Endothelial cell of umbilical vein (primary cell): ENCODE data around the gene CEACAM7. TPM values are rescaled to one million over a fixed set of nuclear protein-coding genes. Genes with fewer than 3 reads are reported as not detected.

Experiments
- BruUV-seq: library from RNA; stranded (reverse); fragments of 400-500 nt; replicated peaks from 2 replicates; lab custom pipeline; 2021; lab: Mats Ljungman, UMichigan
- CTCF ChIA-PET: fragments of 300-600, 350-600 bp; sonication (Branson Sonifier 250); formaldehyde crosslinking; loops from one replicate; lab custom pipeline; 2021; ENCODE audit warnings: antibody characterized with exemption, inconsistent platforms; lab: Charles Lee
- POLR2A ChIA-PET: fragments of 300-600, 350-600 bp; sonication (Branson Sonifier 250); formaldehyde crosslinking; loops from one replicate; lab custom pipeline; 2021; ENCODE audit warnings: antibody characterized with exemption, inconsistent platforms; lab: Charles Lee
- DNase-seq: peaks from one replicate; pipeline ENCODE4 v3.0.0-alpha.2; 2011; ENCODE audit warnings: low read depth, low spot score
- FAIRE-seq: peaks from 2 replicates; lab custom pipeline; 2011; peaks lifted over from hg19 to GRCh38; lab: Jason Lieb, UNC
- H2AFZ ChIP-seq: 2 replicates; pipeline ENCODE4 v1.6.0; 2012; ENCODE audit warnings: low read depth, low read length, control low read depth, inconsistent platforms
- H3K27ac ChIP-seq: 2 replicates; pipeline ENCODE4 v1.5.1; 2011; ENCODE audit warnings: low read depth, mild to moderate bottlenecking, control low read depth, low read length, moderate library complexity; ENCODE audit not compliant: insufficient read depth
- H3K27me3 ChIP-seq, 2 experiments: 2 replicates each; pipeline versions ENCODE4 v1.6.0 to v1.6.1; 2011; ENCODE audit warnings: low read length in 2 of 2, mixed read lengths in 1 of 2; ENCODE audit not compliant: control insufficient read depth in 2 of 2, insufficient read depth in 2 of 2
- H3K36me3 ChIP-seq, 2 experiments: 2 replicates in 1 of 2; 3 replicates in 1 of 2; pipeline ENCODE4 v1.5.1; 2011; ENCODE audit warnings: low read length in 2 of 2, mild to moderate bottlenecking in 1 of 2, moderate library complexity in 1 of 2; ENCODE audit not compliant: control insufficient read depth in 2 of 2, insufficient read depth in 2 of 2; ENCODE audit errors: extremely low read depth in 1 of 2
- H3K4me1 ChIP-seq: 3 replicates; pipeline ENCODE4 v1.5.1; 2011; ENCODE audit warnings: mild to moderate bottlenecking, low read length; ENCODE audit not compliant: control insufficient read depth, insufficient read depth; ENCODE audit errors: extremely low read depth
- H3K4me2 ChIP-seq: 2 replicates; pipeline ENCODE4 v1.6.1; 2011; ENCODE audit warnings: low read length, control low read depth, mixed read lengths; ENCODE audit not compliant: insufficient read depth
- H3K4me3 ChIP-seq, 3 experiments: fragments of 200-600 bp in 1 of 3; sonication (generic), shearing (Covaris generic) in 1 of 3; replicated peaks in 1 of 3; 2 replicates each; pipeline ENCODE4 v1.5.1; 2011 to 2016; ENCODE audit warnings: control low read depth in 3 of 3, low read length in 3 of 3, mild to moderate bottlenecking in 2 of 3, inconsistent platforms in 1 of 3, low read depth in 1 of 3, moderate library complexity in 1 of 3; ENCODE audit not compliant: insufficient read depth in 1 of 3
- H3K79me2 ChIP-seq: 2 replicates; pipeline ENCODE4 v1.6.0; 2012; ENCODE audit warnings: low read length, inconsistent platforms; ENCODE audit not compliant: control insufficient read depth, insufficient read depth
- H3K9ac ChIP-seq: replicated peaks from 2 replicates; pipeline ENCODE3; 2011; ENCODE audit warnings: low read length, control low read depth; ENCODE audit not compliant: insufficient read depth; ENCODE audit errors: extremely low read depth
- H3K9me1 ChIP-seq: replicated peaks from 3 replicates; pipeline ENCODE4 v1.6.0; 2011; ENCODE audit warnings: mild to moderate bottlenecking, low read length; ENCODE audit not compliant: control insufficient read depth, insufficient read depth; ENCODE audit errors: extremely low read depth
- H3K9me3 ChIP-seq: replicated peaks from 2 replicates; pipeline ENCODE4 v1.5.1; 2012; ENCODE audit warnings: low read length, inconsistent platforms; ENCODE audit not compliant: control insufficient read depth, insufficient read depth
- H4K20me1 ChIP-seq: replicated peaks from 2 replicates; pipeline ENCODE3; 2011; ENCODE audit warnings: mild to moderate bottlenecking, low read length; ENCODE audit not compliant: control insufficient read depth, insufficient read depth; ENCODE audit errors: extremely low read depth
- EZH2 ChIP-seq: IDR thresholded peaks from 2 replicates; pipeline ENCODE4 v1.6.1; 2012; ENCODE audit warnings: borderline replicate concordance, low read depth, mild to moderate bottlenecking, moderate library complexity, low read length, inconsistent platforms; ENCODE audit not compliant: severe bottlenecking
- GATA2 ChIP-seq: IDR thresholded peaks from 2 replicates; pipeline ENCODE4 v1.7.0; 2011; ENCODE audit warnings: low read depth, mild to moderate bottlenecking, moderate library complexity, mixed read lengths, low read length; ENCODE audit not compliant: insufficient read length, insufficient read depth
- JUN ChIP-seq: IDR thresholded peaks from 2 replicates; pipeline ENCODE4 v1.6.1; 2011; ENCODE audit warnings: borderline replicate concordance, low read depth; ENCODE audit not compliant: insufficient read length, insufficient read depth
- MYC ChIP-seq: IDR thresholded peaks from one replicate; pipeline ENCODE4 v1.6.1; 2011; ENCODE audit warnings: mild to moderate bottlenecking, low read depth, low read length
- POLR2AphosphoS5 ChIP-seq: IDR thresholded peaks from 2 replicates; pipeline ENCODE4 v1.6.1; 2012; ENCODE audit warnings: low read depth, mild to moderate bottlenecking, control low read depth, low read length, moderate library complexity; ENCODE audit not compliant: insufficient read depth
- dilution Hi-C: fragments of 300-500 bp; cut with MboI; formaldehyde crosslinking; loops from one replicate; pipeline ENCODE4 v1.15.0; 2019; ENCODE audit warnings: low sequenced_read_pairs; ENCODE audit not compliant: extremely low pct_ligation_motif_present
- intact Hi-C: fragments of 100-400 bp; cut with micrococcal nuclease; formaldehyde crosslinking; loops from one replicate; pipeline ENCODE4 v1.10.0; 2022
- polyA plus RNA-seq, 4 experiments: library from polyadenylated mRNA; depleted of rRNA in 3 of 4; stranded (reverse) in 3 of 4; unstranded in 1 of 4; fragments of >200 nt; gene quantifications; 2 replicates each; pipeline versions ENCODE4 v1.2.1 to v1.2.3, GENCODE V29; 2011 to 2012; ENCODE audit warnings: missing spikeins in 1 of 4
- total RNA-seq: library from RNA; stranded (reverse); gene quantifications from 2 replicates; pipeline ENCODE4 v1.2.3, GENCODE V29; 2021
- TF ChIP-seq, protein P1 (sequence below), 2 donors: IDR thresholded peaks; 1 replicate in 1 of 2; 2 replicates in 1 of 2; pipeline ENCODE4 v1.5.1; 2011; ENCODE audit warnings: low read length in 2 of 2, mild to moderate bottlenecking in 2 of 2, moderate library complexity in 2 of 2, control low read depth in 1 of 2, inconsistent platforms in 1 of 2, low read depth in 1 of 2; ENCODE audit not compliant: insufficient read depth in 1 of 2; ENCODE audit errors: extremely low read depth in 1 of 2
- TF ChIP-seq, protein P2 (sequence below): IDR thresholded peaks from 2 replicates; pipeline ENCODE4 v1.6.1; 2011; ENCODE audit not compliant: insufficient read depth, insufficient read length

The CEACAM7 gene
- total and polyA plus RNA-seq, 2 donors (not counting 3 experiments of a cell fraction or from before 2014, with no cell fraction given): 0.03 TPM; not detected in 1

- no peaks in the 10 kb centered on the region for H4K20me1 ChIP-seq
- H3K4me2 ChIP-seq: no peak overlapping the region
- FAIRE-seq: no peak
- no peak for TF ChIP-seq EZH2
- TF ChIP-seq, protein P1, sequence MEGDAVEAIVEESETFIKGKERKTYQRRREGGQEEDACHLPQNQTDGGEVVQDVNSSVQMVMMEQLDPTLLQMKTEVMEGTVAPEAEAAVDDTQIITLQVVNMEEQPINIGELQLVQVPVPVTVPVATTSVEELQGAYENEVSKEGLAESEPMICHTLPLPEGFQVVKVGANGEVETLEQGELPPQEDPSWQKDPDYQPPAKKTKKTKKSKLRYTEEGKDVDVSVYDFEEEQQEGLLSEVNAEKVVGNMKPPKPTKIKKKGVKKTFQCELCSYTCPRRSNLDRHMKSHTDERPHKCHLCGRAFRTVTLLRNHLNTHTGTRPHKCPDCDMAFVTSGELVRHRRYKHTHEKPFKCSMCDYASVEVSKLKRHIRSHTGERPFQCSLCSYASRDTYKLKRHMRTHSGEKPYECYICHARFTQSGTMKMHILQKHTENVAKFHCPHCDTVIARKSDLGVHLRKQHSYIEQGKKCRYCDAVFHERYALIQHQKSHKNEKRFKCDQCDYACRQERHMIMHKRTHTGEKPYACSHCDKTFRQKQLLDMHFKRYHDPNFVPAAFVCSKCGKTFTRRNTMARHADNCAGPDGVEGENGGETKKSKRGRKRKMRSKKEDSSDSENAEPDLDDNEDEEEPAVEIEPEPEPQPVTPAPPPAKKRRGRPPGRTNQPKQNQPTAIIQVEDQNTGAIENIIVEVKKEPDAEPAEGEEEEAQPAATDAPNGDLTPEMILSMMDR (IDR thresholded peaks at IDR 0.05; ENCODE audit: extremely low read depth in 1 of 2, insufficient read depth in 1 of 2, low read depth in 1 of 2, low read length in 2 of 2): no peak
- TF ChIP-seq MYC: no peak
- no peak for TF ChIP-seq GATA2
- TF ChIP-seq JUN: no peak
- TF ChIP-seq, protein P2, sequence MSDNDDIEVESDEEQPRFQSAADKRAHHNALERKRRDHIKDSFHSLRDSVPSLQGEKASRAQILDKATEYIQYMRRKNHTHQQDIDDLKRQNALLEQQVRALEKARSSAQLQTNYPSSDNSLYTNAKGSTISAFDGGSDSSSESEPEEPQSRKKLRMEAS: no peak
- TF ChIP-seq POLR2AphosphoS5: no peak
- H3K36me3 ChIP-seq: no peaks in the 10 kb centered on the region
- no peaks in the 10 kb centered on the region for H3K4me1 ChIP-seq
- no peak overlapping the region for H2AFZ ChIP-seq
- no peak overlapping the region for H3K9ac ChIP-seq
- ChIA-PET POLR2A (no interaction called here), CTCF (interaction anchor here (4.9 kb wide), 1 partner anchor 13 kb away, joined by 18 read pairs; no protein-coding TSS in a partner anchor)
- no peaks in the 10 kb centered on the region for H3K9me1 ChIP-seq
- no peaks in the 10 kb centered on the region for H3K79me2 ChIP-seq
- DNase-seq: no peak
- no peaks in the 10 kb centered on the region for H3K27me3 ChIP-seq
- no peak overlapping the region for H3K27ac ChIP-seq
- dilution Hi-C loops: no loop called here
- intact Hi-C loops: no loop called here
- no peaks in the 10 kb centered on the region for H3K9me3 ChIP-seq
- no TSS peak for BruUV-seq
- no peak overlapping the region for H3K4me3 ChIP-seq
These were observed 30.7 kb upstream of the CEACAM7 start for GRCh38 chr19:41718761-41719160.
